GM21423 (cell line): Measurements from ENCODE around the gene S100A11.

Source experiments
- ATAC-seq: cut with Tn5 transposase; IDR thresholded peaks from one replicate; pipeline ENCODE4 v1.9.1; 2021; ENCODE audit warnings: mild to moderate bottlenecking, moderate library complexity; ENCODE audit not compliant: unreplicated experiment

S100A11 gene

GRCh38 chr1:151985768-151986167 is 51.0 kb downstream of the S100A11 start:
- ATAC-seq: no peak

- no peak for ATAC-seq
These were observed 51.5 kb downstream of the S100A11 start for GRCh38 chr1:151985270-151985669.

DNA sequence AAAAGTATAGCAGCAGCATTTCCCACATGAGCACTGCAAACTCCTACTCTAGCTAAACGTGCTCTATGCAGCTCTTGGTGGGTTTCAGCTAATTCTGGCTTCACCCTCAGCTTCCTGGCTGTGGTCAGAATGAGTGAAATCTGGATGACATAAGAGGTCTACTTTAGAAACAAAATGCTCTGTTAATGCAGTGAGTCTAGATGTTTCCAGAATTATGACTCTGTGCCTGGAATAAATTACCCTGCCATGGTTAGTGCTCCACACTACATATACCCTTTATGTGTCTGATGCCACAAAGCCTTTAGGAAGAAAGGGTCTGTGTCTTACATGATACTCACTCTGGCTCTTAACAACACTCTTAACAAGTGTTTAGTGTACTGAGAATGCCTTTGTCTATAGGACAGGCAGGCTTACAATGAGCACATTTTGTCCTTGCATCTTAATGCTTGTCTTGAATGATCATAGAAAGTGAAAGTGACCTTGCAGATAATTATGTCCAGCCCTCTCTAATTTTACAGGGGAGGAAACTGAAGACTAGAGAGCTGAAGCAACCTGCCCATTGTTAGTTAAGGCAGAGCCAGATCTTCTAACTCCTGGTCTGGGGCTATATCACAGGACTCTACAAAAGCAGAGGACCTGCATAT is 52.4 kb downstream of the S100A11 start:
- ATAC-seq: peak; percentile 73
